GM18868 (cell line): ENCODE measurements around the gene DNASE1L1.
A peak's percentile ranks its signal among the peaks of the same experiment; 100 is the strongest.
"Not testable (repeated sequence)": the region's sequence is repeated elsewhere in the genome, so short reads cannot be mapped to it uniquely, and the experiment has no call there.

Experiments used
- ATAC-seq: cut with Tn5 transposase; IDR thresholded peaks from one replicate; pipeline ENCODE4 v1.9.1; 2021; ENCODE audit warnings: mild to moderate bottlenecking, moderate library complexity; ENCODE audit not compliant: unreplicated experiment

DNASE1L1 gene

DNA sequence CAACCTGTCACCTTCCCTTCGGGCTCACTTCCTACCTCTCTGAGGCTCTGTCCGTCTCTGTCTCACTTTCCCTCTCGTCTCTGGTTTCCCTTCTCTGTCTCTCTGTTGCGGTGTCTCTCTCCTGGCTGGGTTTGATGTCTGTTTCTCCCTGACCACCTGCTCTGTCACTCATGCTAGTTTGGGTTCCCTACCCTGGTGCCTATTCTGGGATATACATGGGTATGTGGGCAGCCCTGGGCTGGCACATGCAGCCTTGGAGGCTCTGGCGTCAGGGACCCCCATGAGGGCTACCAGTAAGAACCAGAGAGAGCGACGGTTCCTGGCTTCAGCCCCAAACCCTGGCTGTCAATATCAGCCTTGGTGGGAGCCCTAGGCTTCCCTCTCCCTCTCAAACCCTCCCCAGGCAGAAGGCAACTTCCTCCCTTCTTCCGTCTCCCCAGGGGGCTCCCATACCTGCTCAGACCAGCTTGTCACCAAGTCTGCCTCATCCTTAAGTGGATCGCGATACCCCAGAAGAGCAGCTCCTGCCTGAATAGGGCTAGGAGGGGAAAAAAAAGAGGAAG is 314 bp downstream of the DNASE1L1 start:
- ATAC-seq: no peak

DNA sequence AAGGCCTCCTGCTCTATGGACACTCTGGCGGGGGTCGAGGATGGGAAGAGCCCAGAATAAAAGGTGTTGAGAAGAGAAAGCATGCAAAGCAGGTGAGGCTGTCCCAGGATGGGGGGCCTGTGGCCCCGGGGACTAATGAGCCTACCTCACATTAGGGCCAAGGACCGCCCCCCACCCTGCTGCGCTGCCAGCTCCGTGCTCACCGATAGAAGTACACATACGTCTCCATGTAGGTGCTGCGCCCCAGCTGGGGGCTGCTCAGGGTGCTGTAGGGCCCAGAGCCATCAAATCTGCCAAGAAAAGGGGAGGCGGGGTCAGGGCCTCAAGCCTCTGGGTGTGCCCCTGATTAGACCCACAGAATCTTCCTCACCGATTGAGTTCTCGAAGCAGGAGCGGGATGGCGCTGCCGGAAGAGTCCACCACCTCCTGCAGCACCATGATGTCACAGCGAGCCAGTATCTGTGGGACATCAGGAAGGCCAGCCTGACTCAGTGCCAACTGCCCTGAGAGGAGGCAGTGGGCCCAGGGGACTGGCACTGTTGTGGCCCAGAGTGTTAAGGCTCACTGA is 4.3 kb downstream of the DNASE1L1 start:
- no peak for ATAC-seq

DNA sequence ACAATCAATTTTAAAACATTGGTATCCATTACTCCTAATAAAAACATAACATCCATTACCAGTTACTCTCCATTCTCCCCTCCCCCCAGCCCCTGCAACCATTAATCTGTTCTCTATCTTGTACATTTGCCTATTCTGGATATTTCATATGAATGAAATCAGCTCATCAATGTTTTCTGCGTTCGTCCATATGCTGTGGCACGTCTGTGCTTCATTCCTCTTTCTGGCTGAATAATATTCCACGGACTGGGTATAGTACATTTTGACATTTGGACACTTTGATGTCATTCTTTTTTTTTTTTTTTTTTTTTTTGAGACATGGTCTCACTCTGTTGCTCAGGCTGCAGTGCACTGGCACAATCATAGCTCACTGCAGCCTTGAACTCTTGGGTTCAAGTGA is 5.2 kb downstream of the DNASE1L1 start:
- ATAC-seq: no peak

DNA sequence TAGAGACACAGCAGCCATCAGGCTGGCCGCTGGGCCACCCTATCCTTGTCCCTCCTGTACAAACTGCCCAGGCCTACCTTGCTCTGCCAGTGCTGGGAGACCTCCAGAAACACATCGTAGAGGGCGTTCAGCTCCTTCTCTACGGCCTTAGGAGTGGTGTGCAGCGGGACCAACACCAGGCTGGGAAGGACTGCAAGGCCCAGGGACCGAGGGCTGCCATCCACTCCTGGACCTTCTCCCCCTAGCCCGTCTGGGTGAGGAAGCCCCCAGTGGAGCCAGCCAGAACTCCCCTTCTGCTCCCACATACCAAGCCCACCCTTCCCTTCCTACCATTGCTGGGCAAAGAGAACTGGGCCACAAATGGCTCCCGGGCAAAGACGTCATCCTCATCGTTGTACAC is 5.9 kb downstream of the DNASE1L1 start:
- ATAC-seq: no peak

DNA sequence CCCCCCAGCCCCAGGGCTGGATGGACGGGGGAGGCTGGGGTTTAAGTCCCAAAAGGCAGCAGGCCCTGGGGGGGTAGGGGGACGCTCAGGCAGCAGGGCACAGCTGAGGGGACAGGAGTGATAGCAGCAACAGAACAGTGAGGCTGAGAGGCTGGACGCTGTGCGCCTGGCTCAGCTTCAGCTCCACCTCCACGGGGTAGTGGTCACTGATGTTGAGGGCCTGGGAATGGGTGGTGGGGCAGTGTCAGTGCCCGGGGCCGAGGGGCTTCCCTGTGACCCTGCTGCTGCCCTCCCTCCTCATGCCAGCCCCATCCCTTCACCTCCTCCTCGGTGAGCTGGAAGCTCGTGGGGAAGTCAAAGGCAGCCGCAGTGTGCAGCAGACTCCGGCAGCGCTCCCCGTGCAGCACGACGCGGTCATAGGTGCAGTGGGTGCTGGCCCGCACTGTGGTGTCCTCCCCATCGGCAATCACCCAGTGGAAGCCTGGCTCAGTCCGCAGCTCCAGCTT is 6.4 kb downstream of the DNASE1L1 start:
- ATAC-seq: no peak

DNA sequence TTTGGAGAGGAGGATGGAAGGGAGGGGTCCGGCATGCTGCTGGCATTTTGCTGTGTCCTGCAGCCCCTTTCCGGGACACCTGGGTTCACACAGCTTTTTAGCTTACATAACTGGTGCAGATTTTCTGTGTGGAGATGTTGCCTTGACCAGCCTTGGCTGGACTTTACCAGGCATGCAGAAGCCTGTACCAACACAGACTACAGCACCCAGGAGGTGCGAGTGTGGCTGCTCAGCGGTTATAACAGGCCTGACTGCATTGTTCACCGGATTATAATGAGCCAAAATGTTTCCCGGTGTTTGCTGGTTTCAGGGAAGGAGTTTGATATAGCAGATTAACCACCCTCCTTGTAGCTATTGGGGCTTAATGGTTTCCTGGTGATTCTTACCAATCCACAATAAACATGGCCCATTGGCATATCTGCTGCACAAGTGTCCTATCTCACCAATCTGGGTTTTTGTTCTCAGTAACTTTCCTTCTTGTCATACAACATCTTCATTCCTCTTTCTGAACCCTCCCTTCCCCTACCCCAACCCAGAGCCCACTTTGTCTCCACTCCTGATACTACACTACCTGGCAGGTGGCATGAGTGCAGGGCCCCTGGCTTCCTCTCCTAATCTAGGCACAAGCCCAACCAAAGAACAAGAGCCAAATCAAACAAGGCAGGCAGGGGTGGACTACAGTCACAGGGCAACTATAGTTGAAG is 7.0 kb downstream of the DNASE1L1 start:
- no peak for ATAC-seq

DNA sequence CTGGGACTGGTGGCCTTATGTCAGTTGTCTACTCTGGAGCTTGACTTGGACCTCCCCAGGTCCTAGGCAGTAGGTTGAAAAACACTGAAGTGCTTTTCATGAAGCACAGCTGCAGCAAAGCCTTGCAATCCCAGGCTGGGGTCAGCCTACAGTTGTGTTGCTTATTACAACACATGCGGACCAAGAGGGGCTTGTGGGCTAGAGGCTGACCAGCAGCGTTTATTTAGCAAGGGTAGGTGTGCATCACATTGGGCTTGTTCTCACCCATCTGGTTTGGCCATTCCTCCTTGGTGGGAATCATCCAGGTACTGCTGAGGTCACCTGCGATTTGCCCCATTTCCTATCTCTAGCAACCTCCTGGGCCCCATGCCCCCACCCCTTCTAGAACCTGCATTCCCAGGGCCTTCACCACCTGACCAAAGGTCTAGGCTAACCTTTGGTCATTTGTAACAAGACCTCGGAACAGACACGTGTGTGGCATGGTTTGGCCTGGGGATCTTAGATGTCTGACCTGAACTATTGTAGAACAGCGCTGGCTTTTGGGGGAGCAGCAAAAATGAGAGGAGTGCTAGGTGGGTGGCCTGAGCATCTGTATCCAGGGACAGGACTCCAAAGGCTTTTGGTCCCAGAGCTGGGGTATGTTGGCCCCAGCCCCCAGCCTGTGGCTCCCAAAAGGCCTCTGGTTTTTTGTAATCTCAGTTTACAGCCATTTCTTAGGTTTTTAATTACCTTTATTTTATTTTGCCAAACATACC is 7.8 kb downstream of the DNASE1L1 start:
- no peak for ATAC-seq

DNA sequence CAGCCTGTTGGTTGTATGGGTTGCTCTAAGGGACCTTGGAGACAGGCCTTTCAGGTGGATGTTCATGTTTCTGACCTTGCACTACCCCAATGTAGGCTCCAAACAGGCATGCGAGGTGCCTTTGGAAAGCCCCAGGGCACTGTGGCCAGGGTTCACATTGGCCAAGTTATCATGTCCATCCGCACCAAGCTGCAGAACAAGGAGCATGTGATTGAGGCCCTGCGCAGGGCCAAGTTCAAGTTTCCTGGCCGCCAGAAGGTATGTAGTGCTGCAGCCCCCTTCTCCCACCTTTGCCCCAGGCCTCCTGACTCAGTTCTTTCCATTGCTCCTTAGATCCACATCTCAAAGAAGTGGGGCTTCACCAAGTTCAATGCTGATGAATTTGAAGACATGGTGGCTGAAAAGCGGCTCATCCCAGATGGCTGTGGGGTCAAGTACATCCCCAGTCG is 8.7 kb downstream of the DNASE1L1 start:
- not testable (repeated sequence) for ATAC-seq

DNA sequence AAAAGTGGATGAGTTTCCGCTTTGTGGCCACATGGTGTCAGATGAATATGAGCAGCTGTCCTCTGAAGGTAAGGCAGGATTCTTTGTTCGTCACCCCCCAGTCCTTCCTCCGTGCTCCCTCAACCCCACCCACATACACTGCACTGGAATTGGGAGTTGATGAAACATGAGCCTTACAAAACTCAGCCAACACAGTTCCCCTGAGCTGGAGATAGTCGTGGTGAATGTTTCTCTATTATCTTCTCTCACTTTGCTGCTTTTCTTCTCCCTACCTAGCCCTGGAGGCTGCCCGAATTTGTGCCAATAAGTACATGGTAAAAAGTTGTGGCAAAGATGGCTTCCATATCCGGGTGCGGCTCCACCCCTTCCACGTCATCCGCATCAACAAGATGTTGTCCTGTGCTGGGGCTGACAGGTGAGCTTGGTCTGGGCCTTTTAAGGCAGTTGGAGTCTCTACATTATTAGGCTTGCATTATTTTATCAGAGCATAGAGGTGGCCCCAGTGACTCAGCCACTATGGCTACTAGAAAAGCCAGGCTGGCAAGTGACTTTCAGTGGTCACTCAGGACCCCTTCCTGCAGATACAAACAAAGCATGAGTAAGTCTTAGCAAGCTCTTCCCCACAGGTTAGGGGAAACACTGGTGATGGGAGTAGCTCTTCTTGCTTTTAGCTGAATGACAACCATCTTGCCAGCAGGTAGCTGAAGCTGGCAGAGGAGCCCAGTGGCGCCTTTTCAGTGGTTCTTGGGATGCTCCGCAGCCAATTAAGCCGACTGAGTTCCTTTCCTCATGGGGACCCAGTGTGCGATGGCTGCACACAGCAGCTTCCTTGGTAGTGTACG is 9.3 kb downstream of the DNASE1L1 start:
- ATAC-seq: no peak

DNA sequence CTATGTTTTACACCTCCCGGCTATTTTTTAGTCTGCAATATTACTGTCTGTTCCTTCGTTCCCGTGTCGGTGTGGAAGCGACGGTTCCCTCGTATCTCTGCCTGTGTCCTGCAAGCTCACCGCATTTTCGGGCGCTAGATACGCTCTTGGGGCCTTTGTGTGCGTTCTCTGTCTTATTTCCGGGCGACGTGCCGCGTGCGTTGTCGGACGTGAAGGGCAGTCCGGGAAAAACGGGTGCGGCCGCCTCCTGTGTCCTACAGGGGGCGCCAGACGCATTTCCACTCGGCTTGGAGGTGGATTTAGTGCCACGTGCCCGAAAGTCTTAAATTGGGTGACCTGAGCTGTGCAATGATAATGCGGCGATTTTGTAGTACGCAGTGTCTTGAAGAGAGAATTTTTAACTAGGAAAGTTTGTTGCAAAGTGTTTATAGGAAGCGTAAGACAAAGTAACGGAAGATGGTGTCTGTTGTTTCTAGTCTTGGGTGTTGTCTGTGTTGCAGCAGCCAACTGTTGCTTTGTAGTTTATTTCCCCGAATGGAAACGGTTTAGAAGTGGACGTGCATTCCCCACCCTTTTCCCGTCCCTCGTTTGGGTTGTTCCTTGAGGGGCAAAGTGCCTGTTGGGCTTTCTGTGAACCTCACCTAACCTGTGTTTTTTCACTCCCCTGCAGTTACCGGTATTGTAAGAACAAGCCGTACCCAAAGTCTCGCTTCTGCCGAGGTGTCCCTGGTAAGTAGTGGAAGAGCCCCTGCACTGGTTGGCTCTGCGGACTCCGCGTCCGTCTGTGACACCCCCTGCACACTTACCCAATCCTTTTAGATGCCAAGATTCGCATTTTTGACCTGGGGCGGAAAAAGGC is 10.2 kb downstream of the DNASE1L1 start:
- no peak for ATAC-seq

DNA sequence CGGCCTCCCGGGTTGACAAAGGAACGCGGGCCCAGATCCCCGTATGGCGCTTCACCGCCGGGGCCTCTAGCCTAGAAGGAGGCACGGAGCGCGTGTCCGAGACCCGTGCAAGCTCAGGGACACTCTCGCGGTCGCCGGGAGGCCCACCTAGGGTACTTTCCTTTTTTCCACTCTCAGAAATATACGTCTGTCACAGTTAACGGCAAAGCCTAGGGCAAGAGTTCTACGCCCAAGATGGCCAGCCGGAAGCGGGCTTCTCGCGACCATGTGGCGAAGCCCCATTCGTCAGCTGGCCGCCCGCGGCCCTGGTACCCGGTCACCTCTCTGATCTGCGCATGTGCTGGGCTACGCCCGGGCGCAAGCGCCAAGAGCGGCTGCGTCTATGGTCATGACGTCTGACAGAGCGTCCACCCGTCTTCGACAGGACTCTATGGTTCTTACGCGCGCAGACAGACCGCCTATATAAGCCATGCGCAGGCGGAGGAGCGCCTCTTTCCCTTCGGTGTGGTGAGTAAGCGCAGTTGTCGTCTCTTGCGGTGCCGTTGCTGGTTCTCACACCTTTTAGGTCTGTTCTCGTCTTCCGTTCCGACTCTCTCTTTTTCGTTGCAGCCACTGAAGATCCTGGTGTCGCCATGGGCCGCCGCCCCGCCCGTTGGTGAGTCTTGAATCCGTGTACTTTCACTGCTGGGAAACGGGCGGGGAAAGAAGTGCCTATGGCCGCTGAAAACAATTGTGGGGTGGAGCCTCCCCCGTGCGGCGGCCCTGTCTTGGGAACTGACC is 11.0 kb downstream of the DNASE1L1 start, which contains the start of gene RPL10:
Gene RPL10, plus strand, starts transcription at position 490 of the 780 bp plus-strand sequence. Its CDS starts 143 bp downstream, at position 633.
- ATAC-seq: peak; percentile 88

DNA sequence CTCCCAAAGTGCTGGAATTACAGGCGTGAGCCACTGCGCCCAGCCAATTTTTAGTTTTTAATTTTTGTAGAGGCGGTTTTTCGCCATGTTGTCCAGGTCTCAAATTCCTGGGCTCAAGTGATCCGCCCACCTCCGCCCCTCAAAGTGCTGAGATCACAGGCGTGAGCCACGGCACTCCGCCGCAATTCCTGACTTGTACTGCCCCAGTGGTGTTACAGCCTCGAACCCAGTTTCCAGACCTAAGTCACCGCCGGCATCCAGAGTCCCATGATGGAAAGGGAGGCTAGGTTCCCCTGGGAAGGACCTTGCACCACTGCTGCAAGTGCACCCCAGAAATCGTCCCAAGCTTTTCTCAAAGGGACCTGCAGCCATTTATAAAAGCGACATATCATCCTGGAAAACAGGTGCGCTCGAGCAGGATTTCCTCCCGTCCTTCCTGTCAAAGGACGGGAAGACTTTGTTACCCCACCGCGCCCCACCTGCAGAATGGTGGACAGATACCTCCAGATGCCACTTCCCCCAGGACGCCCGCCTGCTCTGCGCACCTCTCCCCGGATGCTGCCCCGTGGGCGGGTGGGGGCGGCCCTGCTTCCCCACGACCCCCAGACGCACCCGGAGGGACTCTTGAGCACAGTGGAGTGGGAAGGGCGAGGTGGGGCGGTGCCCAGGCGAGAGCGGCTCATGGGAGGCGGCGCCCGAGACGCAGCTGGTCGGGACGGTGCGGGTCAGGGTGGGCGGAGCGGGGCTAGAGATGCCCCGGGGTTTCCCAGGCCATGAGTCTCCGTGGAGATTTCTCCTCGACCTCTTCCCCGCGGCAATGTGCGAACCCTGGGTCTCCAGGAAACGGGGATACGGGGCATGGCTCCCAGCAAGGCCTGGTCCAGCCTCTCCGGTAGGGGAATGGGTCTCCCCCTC is 11.8 kb downstream of the DNASE1L1 start:
- peak; percentile 53 for ATAC-seq

DNA sequence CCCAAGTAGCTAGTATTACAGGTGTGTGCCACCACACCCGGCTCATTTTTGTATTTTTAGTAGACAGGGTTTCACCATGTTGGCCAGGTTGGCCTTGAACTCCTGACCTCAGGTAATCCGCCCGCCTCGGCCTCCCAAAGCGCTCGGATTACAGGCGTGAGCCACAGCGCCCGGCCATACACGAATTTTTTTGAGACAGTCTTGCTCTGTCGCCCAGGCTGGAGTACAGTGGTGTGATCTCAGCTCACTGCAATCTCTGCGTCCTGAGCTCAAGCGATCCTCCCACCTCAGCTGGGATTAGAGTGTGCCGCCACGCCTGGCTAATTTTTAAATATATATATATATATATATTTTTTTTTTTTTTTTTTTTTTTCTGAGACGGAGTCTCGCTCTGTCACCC is 12.7 kb downstream of the DNASE1L1 start:
- ATAC-seq: not testable (repeated sequence)

DNA sequence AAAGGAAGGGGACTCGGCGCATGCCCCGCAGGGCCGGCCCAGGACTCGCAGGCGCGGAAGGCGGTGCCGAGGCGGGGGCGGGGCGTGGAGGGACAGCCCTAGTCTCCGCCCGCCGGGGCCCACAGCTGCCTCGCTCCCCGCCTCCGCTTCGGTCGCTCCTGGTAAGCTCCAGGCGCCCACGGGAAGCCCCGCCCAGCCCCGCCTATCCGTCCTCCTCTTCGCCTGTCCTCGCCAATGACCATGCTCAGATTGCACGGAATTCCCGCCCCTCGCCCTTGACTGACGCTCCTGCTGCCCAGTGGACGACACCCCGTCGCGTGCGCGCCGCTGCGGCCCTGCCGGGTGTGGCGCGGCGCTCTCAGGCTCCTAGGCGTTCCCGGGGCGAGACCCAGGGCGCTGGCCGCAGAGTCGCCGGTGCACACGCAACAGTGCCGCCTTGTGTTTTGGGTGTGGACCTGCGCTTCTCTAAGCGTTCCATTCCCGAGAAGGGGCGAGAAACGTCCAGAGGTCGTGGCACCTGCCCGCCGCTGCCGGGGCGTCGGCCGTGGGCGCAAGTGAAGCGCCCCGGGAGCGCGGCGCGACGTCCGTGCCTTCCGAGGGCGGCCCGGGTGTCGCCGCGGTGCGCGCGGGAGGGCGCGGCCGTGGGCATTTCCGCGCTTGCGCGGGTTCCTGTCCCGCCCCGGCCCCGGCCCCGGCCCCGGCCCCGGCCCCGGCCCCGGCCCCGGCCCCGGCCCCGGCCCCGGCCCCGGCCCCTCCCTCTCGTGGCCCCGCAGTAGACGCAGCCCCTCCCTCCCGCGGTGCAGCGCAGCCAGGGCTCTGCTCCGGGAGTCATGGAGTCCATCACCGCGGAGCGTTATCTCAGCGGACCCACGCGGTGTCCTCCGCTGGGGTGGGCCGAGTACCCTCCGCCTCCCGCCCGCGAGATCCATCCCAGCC is 19.0 kb downstream of the DNASE1L1 start:
- peak; percentile 68 for ATAC-seq

DNA sequence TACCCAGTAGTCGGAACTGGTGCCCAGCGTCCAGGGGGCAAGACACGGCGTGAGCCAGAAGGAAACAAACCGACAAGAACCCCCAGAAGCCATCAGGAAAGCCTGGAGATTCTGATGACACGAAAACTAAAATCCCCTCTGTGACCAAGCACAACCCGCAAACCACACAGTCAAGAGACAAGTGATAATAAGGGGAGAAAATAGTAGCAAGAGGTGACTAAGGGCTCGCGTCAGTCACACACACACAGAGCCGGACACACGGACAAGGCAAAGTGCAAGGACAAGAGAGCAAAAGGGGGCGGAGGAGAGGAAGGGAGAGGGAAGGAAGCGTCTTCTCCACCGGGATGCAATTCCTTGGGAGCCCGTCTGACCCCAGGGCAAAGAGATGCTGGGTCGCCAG is 20.4 kb downstream of the DNASE1L1 start:
- ATAC-seq: not testable (repeated sequence)

DNA sequence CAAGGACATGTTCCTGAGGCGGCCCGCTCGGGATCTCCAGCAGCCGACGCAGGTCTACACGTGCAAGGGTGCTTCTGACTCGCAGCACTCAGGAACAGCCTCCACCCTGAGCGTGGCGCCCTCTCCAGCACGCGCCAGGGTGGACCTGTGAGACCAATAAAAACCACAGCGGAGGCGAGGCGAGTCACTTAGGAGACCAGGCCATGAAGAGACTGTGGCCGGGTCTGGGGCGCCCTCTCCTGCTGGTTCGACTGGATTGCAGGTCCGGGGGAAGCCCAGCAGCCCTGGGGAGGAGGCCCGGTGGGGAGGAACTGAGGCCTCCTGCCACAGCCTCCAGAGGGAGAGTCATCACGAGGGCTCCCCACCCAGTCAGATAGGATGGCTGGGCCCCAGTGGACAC is 21.0 kb downstream of the DNASE1L1 start:
- peak; percentile 26 for ATAC-seq
